HepG2 (cell line): ENCODE measurements around the gene TRPM1. TPM values are rescaled to one million over a fixed set of nuclear protein-coding genes. Genes with fewer than 3 reads are reported as not detected.
A peak's percentile ranks its signal among the peaks of the same experiment; 100 is the strongest.

Experiments used
- FOXA3 ChIP-seq: IDR thresholded peaks from 2 replicates; pipeline ENCODE4 v1.6.1; 2016; ENCODE audit warnings: missing genetic modification reagents, missing compliant biosample characterization
- FOXP1 ChIP-seq, 2 experiments: fragments of 450-650 bp in 1 of 2; IDR thresholded peaks; 2 replicates each; pipeline ENCODE4 v1.6.1; 2017 to 2018; ENCODE audit warnings: antibody characterized with exemption in 1 of 2
- GATAD2A ChIP-seq: IDR thresholded peaks from 2 replicates; pipeline ENCODE4 v1.6.1; 2016
- polyA plus RNA-seq, 8 experiments: library from polyadenylated mRNA; depleted of rRNA in 3 of 8; stranded (reverse) in 7 of 8; unstranded in 1 of 8; fragments of >200 nt; fragmentation: Illumina TruSeq in 4 of 8; extraction: Trizol in 4 of 8; gene quantifications; 2 replicates each; pipeline versions ENCODE4 v1.2.1 to v1.2.3, GENCODE V29; 2011 to 2016; ENCODE audit warnings: low read depth in 4 of 8, missing spikeins in 1 of 8, mixed read lengths in 1 of 8; ENCODE audit not compliant: insufficient read depth in 1 of 8
- total RNA-seq, 5 experiments: library from RNA; depleted of rRNA; stranded (reverse); fragments of >200 nt; fragmentation: Illumina TruSeq; extraction: Trizol; gene quantifications; 2 replicates each; pipeline ENCODE4 v1.2.3, GENCODE V29; 2016; ENCODE audit warnings: low read depth in 1 of 5
- TF ChIP-seq, protein P1 (sequence below): sonication (generic); formaldehyde crosslinking; IDR thresholded peaks from 2 replicates; pipeline ENCODE4 v1.8.0; 2022; ENCODE audit warnings: missing genetic modification reagents, mild to moderate bottlenecking, moderate library complexity, borderline replicate concordance
- TF ChIP-seq, protein P2 (sequence below): IDR thresholded peaks from 2 replicates; pipeline ENCODE4 v1.6.1; 2016; ENCODE audit warnings: mild to moderate bottlenecking
- TF ChIP-seq, protein P3 (sequence below): sonication (generic); formaldehyde crosslinking; IDR thresholded peaks from 2 replicates; pipeline ENCODE4 v1.5.0; 2020; ENCODE audit warnings: mild to moderate bottlenecking, missing genetic modification reagents
- TF ChIP-seq, protein P4 (sequence below): sonication (generic); formaldehyde crosslinking; IDR thresholded peaks from 2 replicates; pipeline ENCODE4 v1.5.1; 2020; ENCODE audit warnings: mild to moderate bottlenecking, missing genetic modification reagents, borderline replicate concordance

TRPM1 gene
- total and polyA plus RNA-seq, 2 of the 13 experiments (the other 11 are each of a cell fraction or from before 2014, with no cell fraction given) = not detected

DNA sequence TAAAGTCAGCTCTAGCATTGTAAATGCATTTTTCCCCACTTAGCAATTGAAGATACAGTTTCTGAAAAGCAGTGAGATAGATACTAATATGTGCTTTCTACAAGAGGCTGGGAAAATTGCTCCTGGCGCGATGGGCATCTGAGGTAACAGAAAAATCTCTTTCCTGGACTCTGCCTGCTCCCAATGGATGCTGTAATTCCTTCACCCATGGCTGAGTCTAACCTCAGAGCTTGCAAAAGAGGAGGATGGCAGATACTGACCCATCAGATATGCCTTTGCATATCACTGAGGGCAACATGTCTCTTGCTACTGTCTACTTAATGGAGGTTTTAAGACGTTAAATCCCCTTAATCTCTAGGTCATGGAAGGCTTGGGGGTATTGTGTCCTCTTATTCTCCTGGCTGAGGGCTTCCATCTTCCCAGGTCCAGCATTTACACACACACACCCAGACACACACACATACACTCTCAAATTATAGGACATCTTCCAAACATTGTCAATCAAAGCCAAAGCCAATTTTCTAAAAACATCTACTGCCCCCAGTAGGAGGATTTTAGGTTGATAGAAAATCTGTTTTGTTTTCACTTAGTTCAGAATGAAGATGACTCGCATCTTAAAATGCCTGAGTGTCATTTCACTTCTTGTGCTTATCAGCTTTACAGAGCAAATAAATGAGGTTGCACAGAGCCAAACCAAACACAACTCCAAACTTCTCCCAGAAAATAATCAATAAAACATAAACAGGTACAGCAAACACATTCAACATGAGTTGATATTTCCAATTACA, 2.4 kb downstream of the TRPM1 start (continued):
- TF ChIP-seq, protein P1, sequence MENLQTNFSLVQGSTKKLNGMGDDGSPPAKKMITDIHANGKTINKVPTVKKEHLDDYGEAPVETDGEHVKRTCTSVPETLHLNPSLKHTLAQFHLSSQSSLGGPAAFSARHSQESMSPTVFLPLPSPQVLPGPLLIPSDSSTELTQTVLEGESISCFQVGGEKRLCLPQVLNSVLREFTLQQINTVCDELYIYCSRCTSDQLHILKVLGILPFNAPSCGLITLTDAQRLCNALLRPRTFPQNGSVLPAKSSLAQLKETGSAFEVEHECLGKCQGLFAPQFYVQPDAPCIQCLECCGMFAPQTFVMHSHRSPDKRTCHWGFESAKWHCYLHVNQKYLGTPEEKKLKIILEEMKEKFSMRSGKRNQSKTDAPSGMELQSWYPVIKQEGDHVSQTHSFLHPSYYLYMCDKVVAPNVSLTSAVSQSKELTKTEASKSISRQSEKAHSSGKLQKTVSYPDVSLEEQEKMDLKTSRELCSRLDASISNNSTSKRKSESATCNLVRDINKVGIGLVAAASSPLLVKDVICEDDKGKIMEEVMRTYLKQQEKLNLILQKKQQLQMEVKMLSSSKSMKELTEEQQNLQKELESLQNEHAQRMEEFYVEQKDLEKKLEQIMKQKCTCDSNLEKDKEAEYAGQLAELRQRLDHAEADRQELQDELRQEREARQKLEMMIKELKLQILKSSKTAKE (CRISPR knock-in tag) = no peak
- TF ChIP-seq, protein P2, sequence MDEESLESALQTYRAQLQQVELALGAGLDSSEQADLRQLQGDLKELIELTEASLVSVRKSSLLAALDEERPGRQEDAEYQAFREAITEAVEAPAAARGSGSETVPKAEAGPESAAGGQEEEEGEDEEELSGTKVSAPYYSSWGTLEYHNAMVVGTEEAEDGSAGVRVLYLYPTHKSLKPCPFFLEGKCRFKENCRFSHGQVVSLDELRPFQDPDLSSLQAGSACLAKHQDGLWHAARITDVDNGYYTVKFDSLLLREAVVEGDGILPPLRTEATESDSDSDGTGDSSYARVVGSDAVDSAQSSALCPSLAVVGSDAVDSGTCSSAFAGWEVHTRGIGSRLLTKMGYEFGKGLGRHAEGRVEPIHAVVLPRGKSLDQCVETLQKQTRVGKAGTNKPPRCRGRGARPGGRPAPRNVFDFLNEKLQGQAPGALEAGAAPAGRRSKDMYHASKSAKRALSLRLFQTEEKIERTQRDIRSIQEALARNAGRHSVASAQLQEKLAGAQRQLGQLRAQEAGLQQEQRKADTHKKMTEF = no peak
- TF ChIP-seq, protein P3, sequence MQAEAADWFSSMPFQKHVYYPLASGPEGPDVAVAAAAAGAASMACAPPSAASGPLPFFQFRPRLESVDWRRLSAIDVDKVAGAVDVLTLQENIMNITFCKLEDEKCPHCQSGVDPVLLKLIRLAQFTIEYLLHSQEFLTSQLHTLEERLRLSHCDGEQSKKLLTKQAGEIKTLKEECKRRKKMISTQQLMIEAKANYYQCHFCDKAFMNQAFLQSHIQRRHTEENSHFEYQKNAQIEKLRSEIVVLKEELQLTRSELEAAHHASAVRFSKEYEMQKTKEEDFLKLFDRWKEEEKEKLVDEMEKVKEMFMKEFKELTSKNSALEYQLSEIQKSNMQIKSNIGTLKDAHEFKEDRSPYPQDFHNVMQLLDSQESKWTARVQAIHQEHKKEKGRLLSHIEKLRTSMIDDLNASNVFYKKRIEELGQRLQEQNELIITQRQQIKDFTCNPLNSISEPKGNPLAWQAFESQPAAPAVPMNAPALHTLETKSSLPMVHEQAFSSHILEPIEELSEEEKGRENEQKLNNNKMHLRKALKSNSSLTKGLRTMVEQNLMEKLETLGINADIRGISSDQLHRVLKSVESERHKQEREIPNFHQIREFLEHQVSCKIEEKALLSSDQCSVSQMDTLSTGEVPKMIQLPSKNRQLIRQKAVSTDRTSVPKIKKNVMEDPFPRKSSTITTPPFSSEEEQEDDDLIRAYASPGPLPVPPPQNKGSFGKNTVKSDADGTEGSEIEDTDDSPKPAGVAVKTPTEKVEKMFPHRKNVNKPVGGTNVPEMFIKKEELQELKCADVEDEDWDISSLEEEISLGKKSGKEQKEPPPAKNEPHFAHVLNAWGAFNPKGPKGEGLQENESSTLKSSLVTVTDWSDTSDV (CRISPR knock-in tag) = no peak
- TF ChIP-seq FOXA3 (CRISPR knock-in tag) (peak; percentile 22; the same call in 1 of the 2 replicates), FOXP1 (IDR thresholded peaks at IDR 0.05) (no peak), FOXP1 (CRISPR knock-in tag; IDR thresholded peaks at IDR 0.05) (peak; percentile 22; the same call in 1 of the 2 replicates), GATAD2A (CRISPR knock-in tag) (peak; percentile 45; the same call in 1 of the 2 replicates)
- TF ChIP-seq, protein P4, sequence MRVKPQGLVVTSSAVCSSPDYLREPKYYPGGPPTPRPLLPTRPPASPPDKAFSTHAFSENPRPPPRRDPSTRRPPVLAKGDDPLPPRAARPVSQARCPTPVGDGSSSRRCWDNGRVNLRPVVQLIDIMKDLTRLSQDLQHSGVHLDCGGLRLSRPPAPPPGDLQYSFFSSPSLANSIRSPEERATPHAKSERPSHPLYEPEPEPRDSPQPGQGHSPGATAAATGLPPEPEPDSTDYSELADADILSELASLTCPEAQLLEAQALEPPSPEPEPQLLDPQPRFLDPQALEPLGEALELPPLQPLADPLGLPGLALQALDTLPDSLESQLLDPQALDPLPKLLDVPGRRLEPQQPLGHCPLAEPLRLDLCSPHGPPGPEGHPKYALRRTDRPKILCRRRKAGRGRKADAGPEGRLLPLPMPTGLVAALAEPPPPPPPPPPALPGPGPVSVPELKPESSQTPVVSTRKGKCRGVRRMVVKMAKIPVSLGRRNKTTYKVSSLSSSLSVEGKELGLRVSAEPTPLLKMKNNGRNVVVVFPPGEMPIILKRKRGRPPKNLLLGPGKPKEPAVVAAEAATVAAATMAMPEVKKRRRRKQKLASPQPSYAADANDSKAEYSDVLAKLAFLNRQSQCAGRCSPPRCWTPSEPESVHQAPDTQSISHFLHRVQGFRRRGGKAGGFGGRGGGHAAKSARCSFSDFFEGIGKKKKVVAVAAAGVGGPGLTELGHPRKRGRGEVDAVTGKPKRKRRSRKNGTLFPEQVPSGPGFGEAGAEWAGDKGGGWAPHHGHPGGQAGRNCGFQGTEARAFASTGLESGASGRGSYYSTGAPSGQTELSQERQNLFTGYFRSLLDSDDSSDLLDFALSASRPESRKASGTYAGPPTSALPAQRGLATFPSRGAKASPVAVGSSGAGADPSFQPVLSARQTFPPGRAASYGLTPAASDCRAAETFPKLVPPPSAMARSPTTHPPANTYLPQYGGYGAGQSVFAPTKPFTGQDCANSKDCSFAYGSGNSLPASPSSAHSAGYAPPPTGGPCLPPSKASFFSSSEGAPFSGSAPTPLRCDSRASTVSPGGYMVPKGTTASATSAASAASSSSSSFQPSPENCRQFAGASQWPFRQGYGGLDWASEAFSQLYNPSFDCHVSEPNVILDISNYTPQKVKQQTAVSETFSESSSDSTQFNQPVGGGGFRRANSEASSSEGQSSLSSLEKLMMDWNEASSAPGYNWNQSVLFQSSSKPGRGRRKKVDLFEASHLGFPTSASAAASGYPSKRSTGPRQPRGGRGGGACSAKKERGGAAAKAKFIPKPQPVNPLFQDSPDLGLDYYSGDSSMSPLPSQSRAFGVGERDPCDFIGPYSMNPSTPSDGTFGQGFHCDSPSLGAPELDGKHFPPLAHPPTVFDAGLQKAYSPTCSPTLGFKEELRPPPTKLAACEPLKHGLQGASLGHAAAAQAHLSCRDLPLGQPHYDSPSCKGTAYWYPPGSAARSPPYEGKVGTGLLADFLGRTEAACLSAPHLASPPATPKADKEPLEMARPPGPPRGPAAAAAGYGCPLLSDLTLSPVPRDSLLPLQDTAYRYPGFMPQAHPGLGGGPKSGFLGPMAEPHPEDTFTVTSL (CRISPR knock-in tag) = 0 out of 2 replicates have a peak, but pooled peaks have one; percentile 43
- TF ChIP-seq, all 625 proteins: peak for 7
